Glomerular endothelial cell (primary cell): ENCODE data around the gene SPATA6L. TPM values are rescaled to one million over a fixed set of nuclear protein-coding genes. Genes with fewer than 3 reads are reported as not detected.

Experiments
- DNase-seq: peaks from one replicate; pipeline ENCODE4 v3.0.0-alpha.2; 2011; ENCODE audit warnings: low read depth, low spot score; ENCODE audit errors: extremely low read depth
- total RNA-seq: library from RNA; depleted of rRNA; stranded (reverse); fragments of >200 nt; gene quantifications from 2 replicates; pipeline ENCODE4 v1.2.3, GENCODE V29; 2015

SPATA6L gene
- total RNA-seq, 1 donor from 2014 or later, result 4.0 TPM

DNA sequence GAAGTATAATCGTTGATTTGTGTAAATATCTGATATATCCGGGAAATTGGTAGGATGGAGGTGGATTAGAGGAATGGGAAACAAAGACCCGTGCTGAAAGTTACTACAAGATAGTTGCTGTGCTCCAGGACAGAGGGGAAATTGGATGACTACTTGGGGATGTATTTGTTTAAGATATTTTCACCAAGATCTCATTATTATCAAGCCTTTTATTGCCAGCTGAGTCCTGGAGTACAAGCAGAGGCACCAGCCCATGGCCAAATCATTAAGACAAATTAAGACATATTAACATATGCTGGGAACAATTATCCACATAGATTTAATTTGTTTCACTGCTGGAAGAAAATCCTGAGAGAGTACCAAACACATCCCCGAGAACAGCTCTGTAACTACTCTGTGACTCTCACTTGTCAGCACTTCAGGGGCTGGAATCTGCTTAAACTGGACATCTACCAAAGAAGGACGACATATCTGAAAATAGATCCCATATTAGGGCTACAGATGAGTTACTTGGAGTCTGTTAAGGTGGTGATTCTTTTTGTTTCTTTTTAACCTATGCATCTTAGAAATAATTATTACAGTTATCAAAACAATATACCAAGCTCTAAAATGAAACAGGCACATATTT, 107.8 kb downstream of the SPATA6L start:
- DNase-seq, result no peak

DNA sequence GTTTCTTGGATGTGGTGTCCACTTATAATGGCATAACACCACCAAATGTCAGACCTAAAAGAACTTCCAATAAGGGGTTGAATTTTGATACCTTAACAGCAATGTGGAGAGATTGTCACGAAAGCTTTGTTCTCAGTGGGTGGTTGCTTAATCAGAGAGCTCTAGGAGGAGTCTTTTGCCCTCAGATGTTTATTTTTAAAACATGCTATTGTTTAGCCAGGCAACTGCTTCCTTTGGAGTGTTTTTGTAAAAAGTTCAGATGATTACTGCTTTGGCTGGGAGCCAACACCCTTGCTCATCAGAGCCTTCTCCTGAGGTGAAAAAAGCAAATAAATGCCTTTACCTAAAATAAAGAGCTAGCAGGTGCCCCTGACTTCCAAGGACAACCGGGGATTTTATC, 111.0 kb downstream of the SPATA6L start:
- DNase-seq, result peak; percentile 77

DNA sequence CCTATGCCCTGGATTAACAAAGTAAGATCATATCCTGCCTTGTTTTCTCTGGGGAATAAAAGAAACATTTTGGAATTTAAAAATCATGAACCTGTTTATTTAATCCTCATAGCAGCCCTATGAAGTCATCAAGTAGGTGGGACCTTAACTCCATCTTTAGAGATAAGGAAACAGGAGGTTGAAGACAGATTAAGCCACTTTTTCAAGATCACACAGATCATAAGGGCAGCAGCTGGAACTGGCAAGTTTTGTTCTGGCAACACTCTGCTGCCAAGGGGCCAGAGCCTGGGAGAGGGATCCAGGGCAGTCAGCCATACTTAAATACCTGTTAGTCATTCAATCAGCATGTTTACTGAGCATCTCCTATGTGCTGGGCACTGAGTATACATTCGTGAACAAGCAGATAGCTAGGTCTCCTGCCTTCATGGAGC, 112.3 kb downstream of the SPATA6L start:
- DNase-seq, result no peak

DNA sequence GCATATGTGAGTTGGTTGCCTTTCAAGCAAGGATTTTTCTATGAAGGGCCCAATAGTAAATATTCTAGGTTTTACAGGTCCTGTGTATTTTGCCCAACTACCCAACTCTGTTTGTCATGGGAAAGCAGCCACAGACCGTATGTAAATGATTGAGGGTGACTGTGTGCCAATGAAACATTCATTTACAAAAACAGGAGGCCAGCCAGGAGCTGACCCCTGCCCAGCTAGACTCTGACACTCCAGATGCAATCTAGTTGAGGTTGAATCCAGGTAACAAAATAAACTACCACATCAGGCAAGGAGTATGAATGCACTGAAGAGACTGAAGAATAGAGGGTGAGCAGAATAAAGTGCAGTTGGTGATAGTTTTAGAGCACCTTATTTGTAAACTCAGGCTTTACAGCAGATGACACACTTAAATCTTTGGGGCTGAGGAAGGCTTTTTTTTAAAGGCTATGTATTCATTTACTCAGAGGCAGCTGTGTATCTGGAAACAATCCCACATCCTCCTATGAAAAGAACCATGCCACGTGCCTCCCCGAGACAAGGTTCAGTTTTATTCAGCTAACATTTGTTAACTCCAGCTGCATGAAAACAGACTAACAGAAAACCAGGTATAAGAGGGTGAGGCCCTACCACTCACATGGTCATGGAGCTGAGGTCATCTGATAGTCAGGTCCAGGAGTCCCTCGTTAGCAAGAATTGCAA, 115.3 kb downstream of the SPATA6L start:
- DNase-seq, result no peak

DNA sequence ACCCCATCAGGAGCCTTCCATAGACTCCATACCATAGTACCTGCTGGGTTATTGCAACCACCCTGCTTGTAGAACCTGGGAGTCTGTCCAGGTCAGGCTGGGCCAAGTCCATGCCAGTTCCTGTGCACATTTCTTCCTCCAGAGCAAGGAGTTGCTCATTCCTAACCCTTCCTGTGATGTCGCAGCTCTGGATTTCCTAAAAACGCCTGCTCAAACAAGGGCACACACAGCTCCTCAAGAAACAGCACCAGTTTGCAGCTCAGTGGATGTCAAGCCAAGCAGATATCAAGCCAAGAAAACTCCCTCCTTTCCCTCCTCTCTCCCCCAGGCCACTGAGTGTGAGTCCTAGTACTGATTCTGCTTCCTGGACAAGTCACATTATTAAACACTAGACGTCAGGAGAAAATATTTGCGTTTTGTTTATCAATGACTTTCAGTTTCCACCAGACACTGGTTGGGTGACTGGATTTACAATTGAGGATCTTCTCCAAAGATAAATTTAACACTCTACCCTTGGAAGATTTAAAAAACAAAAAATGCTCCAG, 116.5 kb downstream of the SPATA6L start:
- DNase-seq, result no peak

DNA sequence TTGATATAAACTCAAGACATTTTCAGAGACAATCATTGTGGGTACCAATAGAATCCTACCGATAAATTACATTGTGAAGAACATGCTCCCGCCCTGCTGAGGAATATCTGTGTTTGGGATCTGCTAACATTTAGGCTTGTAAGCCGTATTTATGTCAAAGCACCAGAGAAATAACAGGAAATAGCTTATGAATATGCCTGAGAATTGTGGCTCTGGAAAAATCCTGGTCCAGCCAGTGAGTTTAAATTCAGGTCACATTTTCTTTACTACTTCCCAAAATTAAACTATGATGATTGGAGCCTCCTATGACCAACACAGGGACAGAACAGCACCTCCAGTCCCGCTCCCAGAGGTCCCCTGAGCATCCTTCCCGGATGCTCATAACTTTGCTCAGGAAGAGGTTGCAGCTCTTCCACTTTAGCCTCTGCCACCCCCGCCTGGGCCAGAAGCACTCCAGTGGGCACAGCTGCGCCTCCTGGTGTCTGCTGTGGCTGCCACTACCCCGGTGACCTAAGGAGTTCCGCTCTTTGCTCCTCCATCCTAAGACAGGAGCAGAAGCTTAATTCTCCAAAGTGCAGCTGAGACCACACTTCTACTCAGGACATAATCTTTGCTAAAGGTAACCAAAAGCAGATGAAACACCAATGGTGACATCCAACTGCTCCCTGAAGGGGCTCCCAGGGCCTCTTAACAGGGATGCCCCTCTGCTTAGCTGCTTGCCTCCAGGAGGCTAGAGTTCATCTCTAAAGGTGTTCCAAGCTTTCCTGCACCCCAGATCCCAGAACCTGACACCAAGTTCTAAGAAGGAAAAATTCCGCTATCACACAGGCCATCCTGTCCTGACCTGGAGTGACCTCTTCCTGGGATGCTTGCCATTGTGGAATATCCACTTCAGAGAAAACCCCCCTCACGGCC, 117.2 kb downstream of the SPATA6L start:
- no peak for DNase-seq

Other genes with a start within 250 kb of the SPATA6L start
- 10.9 and 13.0 TPM in 2 replicates for gene SLC1A1, start 176.0 kb downstream of the SPATA6L start, total RNA-seq
- gene PLPP6, start 4.2 kb downstream of the SPATA6L start, total RNA-seq, result 6.1 and 7.2 TPM in 2 replicates
- gene CDC37L1, start 13.1 kb upstream of the SPATA6L start, total RNA-seq, result 4.9 and 7.4 TPM in 2 replicates
- 63.6 and 66.4 TPM in 2 replicates for gene AK3, start 74.7 kb upstream of the SPATA6L start, total RNA-seq
- gene RCL1, start 126.5 kb upstream of the SPATA6L start, total RNA-seq, result 10.7 and 18.3 TPM in 2 replicates